Endodermal cell (in vitro differentiated cells): ENCODE results near the gene LPP. TPM values are rescaled to one million over a fixed set of nuclear protein-coding genes. Genes with fewer than 3 reads are reported as not detected.

Experiments
- DNase-seq: peaks from one replicate; pipeline ENCODE4 v3.0.0-alpha.2; 2017
- H3K27ac ChIP-seq: 2 replicates; pipeline ENCODE4 v1.5.1; 2013; ENCODE audit warnings: mild to moderate bottlenecking, low read depth, low read length, moderate library complexity
- H3K27me3 ChIP-seq: 2 replicates; pipeline ENCODE4 v1.6.1; 2013; ENCODE audit warnings: mild to moderate bottlenecking, low read length, moderate library complexity; ENCODE audit not compliant: insufficient read depth, control insufficient read depth, poor library complexity, severe bottlenecking
- H3K36me3 ChIP-seq: 2 replicates; pipeline ENCODE4 v1.7.0; 2013; ENCODE audit warnings: mild to moderate bottlenecking, low read length, moderate library complexity; ENCODE audit not compliant: control insufficient read depth, insufficient read depth
- H3K4me1 ChIP-seq: one replicate; pipeline ENCODE4 v1.7.0; 2013; ENCODE audit warnings: low read length; ENCODE audit not compliant: control insufficient read depth, insufficient read depth
- H3K4me3 ChIP-seq: 2 replicates; pipeline ENCODE4 v1.5.1; 2013; ENCODE audit warnings: mild to moderate bottlenecking, low read length, moderate library complexity
- H3K9ac ChIP-seq: 2 replicates; pipeline ENCODE4 v1.6.1; 2013; ENCODE audit warnings: mild to moderate bottlenecking, low read length, moderate library complexity; ENCODE audit not compliant: poor library complexity, severe bottlenecking; ENCODE audit errors: extremely low read depth
- H3K9me3 ChIP-seq: 2 replicates; pipeline ENCODE4 v1.6.1; 2013; ENCODE audit warnings: mild to moderate bottlenecking, low read length, moderate library complexity; ENCODE audit not compliant: control insufficient read depth
- H3K27ac Mint-ChIP-seq: 2 replicates; pipeline ENCODE4 v1.8.0; 2020; ENCODE audit warnings: mixed read lengths
- H3K27me3 Mint-ChIP-seq: 2 replicates; pipeline ENCODE4 v1.8.0; 2021; ENCODE audit warnings: mild to moderate bottlenecking, mixed read lengths; ENCODE audit not compliant: insufficient read depth
- H3K36me3 Mint-ChIP-seq: 2 replicates; pipeline ENCODE4 v1.8.0; 2020; ENCODE audit warnings: low read depth, mixed read lengths
- H3K4me1 Mint-ChIP-seq: 2 replicates; pipeline ENCODE4 v1.8.0; 2020; ENCODE audit warnings: mixed read lengths
- H3K4me3 Mint-ChIP-seq: 2 replicates; pipeline ENCODE4 v1.8.0; 2020; ENCODE audit warnings: mild to moderate bottlenecking, moderate library complexity, mixed read lengths
- H3K9me3 Mint-ChIP-seq: 2 replicates; pipeline ENCODE4 v1.8.0; 2020; ENCODE audit warnings: mild to moderate bottlenecking, mixed read lengths
- CTCF ChIP-seq: fragments of 200-600 bp; sonication (generic); conservative IDR thresholded peaks from 2 replicates; pipeline ENCODE4 v1.5.0; 2021; ENCODE audit warnings: antibody characterized with exemption, mild to moderate bottlenecking
- WGBS, 2 experiments: methylation state at CpG; one replicate each; pipeline versions ENCODE4 v1.1.5 to v1.1.7; 2013; ENCODE audit warnings: missing lambda C conversion rate in 2 of 2, mixed read lengths in 1 of 2; ENCODE audit not compliant: insufficient coverage in 1 of 2, insufficient read length in 1 of 2; 5-methylcytosine and 5-hydroxymethylcytosine counted together
- total RNA-seq, 2 donors: library from RNA; stranded (reverse); fragmentation: NEBNext Ultra II Directional in 1 of 2; extraction: Animal tissue kit (Norgen Biotek cat#: 25700) in 1 of 2; gene quantifications; 2 replicates in 1 of 2; 3 replicates in 1 of 2; pipeline ENCODE4 v1.2.1, GENCODE V29; 2021

Gene LPP
- total RNA-seq, 2 donors from 2014 or later, result 78.0 to 105 TPM

- no peaks in the 10 kb centered on the region for H3K36me3 ChIP-seq
- no peaks in the 10 kb centered on the region for H3K27me3 Mint-ChIP-seq
- no peak for TF ChIP-seq CTCF
- no peak overlapping the region for H3K9ac ChIP-seq
- peaks cover 8% of the 10 kb centered on the region for H3K9me3 ChIP-seq
- no peak overlapping the region for H3K4me3 Mint-ChIP-seq
- H3K4me1 ChIP-seq, result no peaks in the 10 kb centered on the region
- peaks cover 3% of the 10 kb centered on the region for H3K36me3 Mint-ChIP-seq
- H3K27ac Mint-ChIP-seq, result no peak overlapping the region
- DNase-seq, result no peak
- WGBS, 2 experiments, result 98% methylated on average over 2 of the region's 2 CpGs; no CpG with 5 or more reads in 1 of the 2 experiments
- no peaks in the 10 kb centered on the region for H3K9me3 Mint-ChIP-seq
- H3K4me1 Mint-ChIP-seq, result peaks cover 12% of the 10 kb centered on the region
- H3K27me3 ChIP-seq, result no peaks in the 10 kb centered on the region
- H3K4me3 ChIP-seq, result no peak overlapping the region
- no peak overlapping the region for H3K27ac ChIP-seq
These were observed 362.6 kb downstream of the LPP start for GRCh38 chr3:188516515-188516914.

- Histone ChIP-seq H3K4me3 (no peak overlapping the region), H3K4me1 (no peaks in the 10 kb centered on the region), H3K9ac (no peak overlapping the region), H3K27me3 (no peaks in the 10 kb centered on the region), H3K36me3 (peaks cover 4% of the 10 kb centered on the region), H3K27ac (no peak overlapping the region), H3K9me3 (peaks cover 8% of the 10 kb centered on the region)
- no peaks in the 10 kb centered on the region for H3K27me3 Mint-ChIP-seq
- 93 to 100% methylated on average over 1 to 2 of the region's 2 CpGs for WGBS, 2 experiments
- H3K4me3 Mint-ChIP-seq, result no peak overlapping the region
- H3K9me3 Mint-ChIP-seq, result no peaks in the 10 kb centered on the region
- no peak overlapping the region for H3K27ac Mint-ChIP-seq
- no peak for TF ChIP-seq CTCF
- no peak for DNase-seq
- peaks cover 3% of the 10 kb centered on the region for H3K36me3 Mint-ChIP-seq
- peaks cover 12% of the 10 kb centered on the region for H3K4me1 Mint-ChIP-seq
These were observed 364.5 kb downstream of the LPP start for GRCh38 chr3:188518416-188518815.

DNA sequence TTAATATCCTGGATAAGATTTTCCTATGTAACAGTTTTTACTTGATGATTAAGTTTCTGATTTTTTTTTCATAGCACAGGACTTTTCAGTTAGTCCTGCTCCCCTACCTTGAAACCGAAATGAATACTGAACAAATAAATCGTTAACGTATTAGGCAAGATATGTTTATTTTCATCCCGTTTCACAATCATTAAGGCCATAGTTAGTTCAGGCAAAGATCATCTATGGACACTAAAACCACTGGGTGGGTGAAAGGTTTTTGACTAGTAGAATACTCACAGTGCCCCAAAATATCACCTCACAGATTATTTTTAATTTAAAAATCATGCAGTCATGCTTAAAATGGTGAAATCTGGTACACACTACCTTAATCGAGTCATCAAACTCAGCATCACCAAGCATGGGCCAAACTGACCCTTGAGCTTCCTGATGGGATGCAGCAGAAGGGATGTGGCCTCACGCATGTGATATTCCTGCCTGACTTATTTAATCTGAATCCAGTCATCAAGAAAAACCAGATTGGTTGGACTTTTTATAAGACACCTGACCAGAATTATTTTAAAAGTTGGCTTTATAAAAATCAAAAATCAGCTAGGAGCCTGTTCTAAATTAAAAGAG lies 365.0 kb downstream of the LPP start:
- H3K27me3 Mint-ChIP-seq, result no peaks in the 10 kb centered on the region
- H3K4me1 Mint-ChIP-seq, result peaks cover 9% of the 10 kb centered on the region
- no peak overlapping the region for H3K4me3 Mint-ChIP-seq
- no peaks in the 10 kb centered on the region for H3K9me3 Mint-ChIP-seq
- peaks cover 8% of the 10 kb centered on the region for H3K9me3 ChIP-seq
- peaks cover 4% of the 10 kb centered on the region for H3K36me3 Mint-ChIP-seq
- H3K36me3 ChIP-seq, result peaks cover 10% of the 10 kb centered on the region
- no peak overlapping the region for H3K4me3 ChIP-seq
- no peak for TF ChIP-seq CTCF
- H3K27ac ChIP-seq, result no peak overlapping the region
- no peaks in the 10 kb centered on the region for H3K27me3 ChIP-seq
- H3K27ac Mint-ChIP-seq, result no peak overlapping the region
- no peak overlapping the region for H3K9ac ChIP-seq
- H3K4me1 ChIP-seq, result no peaks in the 10 kb centered on the region
- WGBS, 2 experiments, result 81 to 91% methylated on average over 5 to 6 of the region's 6 CpGs
- DNase-seq, result no peak
